Subcutaneous abdominal adipose tissue (tissue), 5 donors: Measurements from ENCODE around the gene RNMT.
"Not testable (repeated sequence)": the region's sequence is repeated elsewhere in the genome, so short reads cannot be mapped to it uniquely, and the experiment has no call there.

Experiments
- H3K27ac ChIP-seq: one replicate; pipeline ENCODE4 v1.7.0; 2013; ENCODE audit warnings: low read depth, mild to moderate bottlenecking, inconsistent platforms, low read length, moderate library complexity
- H3K27me3 ChIP-seq, 5 donors: one replicate each; pipeline ENCODE4 v1.7.0; 2013; ENCODE audit warnings: low read length in 5 of 5, inconsistent platforms in 1 of 5; ENCODE audit not compliant: control insufficient read depth in 5 of 5, insufficient read depth in 4 of 5
- H3K36me3 ChIP-seq, 5 donors: one replicate each; pipeline ENCODE4 v1.7.0; 2013; ENCODE audit warnings: low read length in 5 of 5; ENCODE audit not compliant: control insufficient read depth in 5 of 5, insufficient read depth in 5 of 5
- H3K4me1 ChIP-seq, 5 donors: one replicate each; pipeline ENCODE4 v1.7.0; 2013; ENCODE audit warnings: low read length in 5 of 5, mild to moderate bottlenecking in 3 of 5, moderate library complexity in 1 of 5; ENCODE audit not compliant: control insufficient read depth in 5 of 5, insufficient read depth in 5 of 5
- H3K4me3 ChIP-seq, 5 donors: one replicate each; pipeline ENCODE4 v1.7.0; 2013; ENCODE audit warnings: low read length in 5 of 5, low read depth in 1 of 5
- H3K9ac ChIP-seq, 5 donors: one replicate each; pipeline ENCODE4 v1.7.0; 2013; ENCODE audit warnings: low read length in 5 of 5, mild to moderate bottlenecking in 4 of 5, moderate library complexity in 3 of 5
- H3K9me3 ChIP-seq, 5 donors: one replicate each; pipeline ENCODE4 v1.7.0; 2013; ENCODE audit warnings: low read length in 5 of 5; ENCODE audit not compliant: control insufficient read depth in 5 of 5
- donor health status: healthy.
- donor health status: healthy.
- donor health status: healthy.
- donor health status: healthy.
- donor health status: healthy.

Gene RNMT

DNA sequence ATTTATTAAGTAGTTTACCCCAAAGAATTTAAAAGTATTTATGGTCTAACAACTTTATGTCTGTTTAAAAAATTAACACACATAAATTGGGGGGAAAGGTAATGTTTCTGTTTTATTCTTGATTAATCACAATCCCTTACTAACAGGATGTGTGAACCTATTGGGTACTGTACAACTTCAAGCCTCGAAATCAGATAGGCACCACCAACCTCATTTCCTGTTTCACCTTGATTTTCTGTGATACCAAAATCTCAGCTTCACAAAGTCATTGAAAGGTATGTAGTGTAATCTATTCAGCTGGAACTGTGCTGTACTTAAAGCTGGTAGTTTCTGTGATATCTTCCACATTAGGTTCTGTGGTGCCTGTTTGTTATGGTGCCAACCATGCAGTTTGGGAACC lies 4.0 kb downstream of the RNMT start:
- Histone ChIP-seq H3K36me3 (peaks cover 0 to 23% (median 11%) of the 10 kb centered on the region in 5 donors), H3K27me3 (no peaks in the 10 kb centered on the region), H3K9me3 (no peaks in the 10 kb centered on the region), H3K27ac (no peak overlapping the region), H3K4me3 (no peak overlapping the region), H3K4me1 (peaks cover 0 to 26% (median 16%) of the 10 kb centered on the region in 5 donors), H3K9ac (no peak overlapping the region)

DNA sequence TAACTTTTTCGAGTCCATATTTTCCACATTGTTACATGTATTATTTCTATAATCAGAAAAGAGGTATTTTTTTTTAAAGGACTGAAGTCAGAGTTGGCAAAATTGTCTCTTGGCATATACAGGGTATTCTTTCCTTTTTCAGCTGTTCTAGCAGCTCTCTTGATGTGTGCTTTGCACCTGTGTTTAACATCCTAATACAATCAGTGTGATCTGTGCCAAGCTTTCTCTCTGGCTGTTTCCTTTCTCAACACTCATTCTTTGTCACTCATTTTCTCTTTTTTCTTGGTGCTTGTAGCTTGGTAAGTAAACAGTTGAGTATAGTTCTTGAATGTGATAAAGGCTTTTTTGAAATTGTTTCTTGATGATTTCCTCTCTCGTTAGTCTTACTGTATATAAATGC lies 9.2 kb downstream of the RNMT start:
- no peak overlapping the region for H3K4me3 ChIP-seq
- H3K9me3 ChIP-seq = no peaks in the 10 kb centered on the region
- H3K9ac ChIP-seq = no peak overlapping the region
- no peaks in the 10 kb centered on the region for H3K27me3 ChIP-seq
- H3K36me3 ChIP-seq = peaks cover 28 to 70% (median 43%) of the 10 kb centered on the region in 5 donors
- no peak overlapping the region for H3K27ac ChIP-seq
- peaks cover 0 to 1% (median 0%) of the 10 kb centered on the region in 5 donors for H3K4me1 ChIP-seq

DNA sequence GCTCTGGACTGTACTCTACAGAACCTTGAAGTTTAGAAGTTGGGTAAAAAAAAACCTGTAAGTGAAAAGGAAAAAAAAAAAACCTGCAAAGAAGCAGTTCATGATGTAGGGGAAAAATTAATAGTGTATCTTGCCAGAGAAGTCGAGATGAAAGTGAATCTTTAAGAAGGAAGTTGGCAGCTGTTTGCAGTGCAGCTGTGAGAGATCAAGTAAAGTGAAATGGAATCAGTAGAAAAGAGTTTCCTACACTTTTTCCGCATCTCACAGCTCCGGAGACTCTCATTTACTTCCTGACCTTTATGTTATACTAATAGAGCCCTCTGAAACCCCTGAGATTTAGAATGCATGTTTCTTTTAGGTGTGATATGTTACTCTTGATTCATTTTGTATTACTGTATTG lies 19.2 kb downstream of the RNMT start:
- no peak overlapping the region for H3K9ac ChIP-seq
- H3K27ac ChIP-seq = no peak overlapping the region
- H3K36me3 ChIP-seq = peaks cover 45 to 76% (median 64%) of the 10 kb centered on the region in 5 donors
- no peaks in the 10 kb centered on the region for H3K27me3 ChIP-seq
- H3K9me3 ChIP-seq = no peaks in the 10 kb centered on the region
- no peaks in the 10 kb centered on the region for H3K4me1 ChIP-seq
- no peak overlapping the region for H3K4me3 ChIP-seq

DNA sequence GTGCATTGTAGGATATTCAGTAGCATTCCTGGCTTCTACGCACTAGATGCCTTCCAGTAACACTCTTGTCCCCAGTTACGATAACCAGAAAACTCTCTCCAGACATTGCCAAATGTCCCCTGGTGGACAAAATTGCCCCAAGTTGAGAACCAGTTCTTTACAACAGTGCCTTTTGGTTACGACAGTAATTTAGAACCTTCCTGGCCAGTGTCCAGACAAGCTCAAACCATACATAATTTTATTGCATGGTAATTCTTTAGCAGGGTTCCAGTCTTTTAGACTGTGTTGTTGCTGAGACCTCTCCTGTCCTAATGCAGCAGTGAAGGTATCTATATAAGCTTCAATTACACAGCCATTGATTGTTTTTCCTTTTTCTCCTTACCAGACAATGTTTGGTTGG lies 20.2 kb downstream of the RNMT start:
- peaks cover 37 to 67% (median 59%) of the 10 kb centered on the region in 5 donors for H3K36me3 ChIP-seq
- no peaks in the 10 kb centered on the region for H3K4me1 ChIP-seq
- no peak overlapping the region for H3K27ac ChIP-seq
- no peaks in the 10 kb centered on the region for H3K27me3 ChIP-seq
- no peak overlapping the region for H3K4me3 ChIP-seq
- H3K9ac ChIP-seq = no peak overlapping the region
- no peaks in the 10 kb centered on the region for H3K9me3 ChIP-seq

DNA sequence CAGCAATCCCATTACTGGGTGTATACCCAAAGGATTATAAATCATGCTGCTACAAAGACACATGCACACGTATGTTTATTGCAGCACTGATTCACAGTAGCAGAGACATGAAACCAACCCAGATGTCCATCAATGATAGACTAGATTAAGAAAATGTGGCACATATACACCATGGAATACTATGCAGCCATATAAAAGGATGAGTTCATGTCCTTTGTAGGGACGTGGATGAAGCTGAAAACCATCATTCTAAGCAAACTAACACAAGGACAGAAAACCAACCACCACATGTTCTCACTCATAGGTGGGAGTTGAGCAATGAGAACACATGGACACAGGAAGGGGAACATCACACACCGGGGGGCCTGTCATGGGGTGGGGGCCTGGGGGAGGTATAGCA lies 25.1 kb downstream of the RNMT start:
- H3K9me3 ChIP-seq, H3K4me1 ChIP-seq, H3K27ac ChIP-seq, H3K27me3 ChIP-seq, H3K9ac ChIP-seq, H3K4me3 ChIP-seq: not testable (repeated sequence)
- H3K36me3 ChIP-seq = peaks cover 49 to 83% (median 71%) of the 10 kb centered on the region in 5 donors

DNA sequence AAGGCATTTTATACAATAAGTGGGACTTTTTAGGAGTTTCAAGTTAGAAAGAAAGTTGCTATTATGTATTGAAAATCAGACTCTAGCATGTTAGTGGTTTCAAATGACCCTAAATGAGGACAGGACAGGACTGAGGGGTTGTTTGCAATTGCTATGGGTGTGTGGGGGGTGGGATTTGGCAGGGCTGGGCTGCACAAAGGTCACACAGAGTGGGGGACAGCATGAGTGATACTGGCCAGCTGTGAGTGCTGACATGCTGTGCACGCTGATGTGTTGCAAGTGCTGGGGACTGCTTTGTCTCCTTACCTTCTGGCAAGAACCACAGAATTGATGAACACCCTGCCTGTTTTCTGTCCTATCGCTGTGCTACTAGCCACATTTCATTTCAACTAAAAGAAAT lies 29.8 kb downstream of the RNMT start:
- H3K9me3 ChIP-seq = no peaks in the 10 kb centered on the region
- no peak overlapping the region for H3K27ac ChIP-seq
- H3K36me3 ChIP-seq = peaks cover 51 to 77% (median 62%) of the 10 kb centered on the region in 5 donors
- H3K4me3 ChIP-seq = no peak overlapping the region
- no peak overlapping the region for H3K9ac ChIP-seq
- H3K4me1 ChIP-seq = no peaks in the 10 kb centered on the region
- no peaks in the 10 kb centered on the region for H3K27me3 ChIP-seq

DNA sequence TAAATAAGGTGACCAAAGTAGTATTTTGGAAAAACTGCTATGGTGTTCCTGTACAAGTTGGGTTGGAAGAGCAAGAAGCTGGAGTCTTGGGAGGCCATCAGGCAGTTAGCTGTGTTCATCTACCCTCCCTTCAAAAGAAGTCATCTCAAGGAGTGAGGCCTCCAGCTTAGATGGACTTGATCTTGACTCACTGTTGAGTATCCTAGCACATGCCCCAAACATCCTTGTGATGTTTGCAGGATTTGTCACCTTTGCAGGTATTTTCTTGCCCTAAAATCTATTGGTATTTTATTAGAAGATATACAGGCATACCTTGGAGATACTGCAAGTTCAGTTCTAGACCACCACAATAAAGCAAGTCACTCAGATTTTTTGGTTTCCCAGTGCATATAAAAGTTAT lies 30.2 kb downstream of the RNMT start:
- H3K27me3 ChIP-seq = no peaks in the 10 kb centered on the region
- peaks cover 54 to 80% (median 65%) of the 10 kb centered on the region in 5 donors for H3K36me3 ChIP-seq
- H3K4me3 ChIP-seq = no peak overlapping the region
- H3K9me3 ChIP-seq = no peaks in the 10 kb centered on the region
- H3K4me1 ChIP-seq = no peaks in the 10 kb centered on the region
- H3K27ac ChIP-seq = no peak overlapping the region
- H3K9ac ChIP-seq = no peak overlapping the region

DNA sequence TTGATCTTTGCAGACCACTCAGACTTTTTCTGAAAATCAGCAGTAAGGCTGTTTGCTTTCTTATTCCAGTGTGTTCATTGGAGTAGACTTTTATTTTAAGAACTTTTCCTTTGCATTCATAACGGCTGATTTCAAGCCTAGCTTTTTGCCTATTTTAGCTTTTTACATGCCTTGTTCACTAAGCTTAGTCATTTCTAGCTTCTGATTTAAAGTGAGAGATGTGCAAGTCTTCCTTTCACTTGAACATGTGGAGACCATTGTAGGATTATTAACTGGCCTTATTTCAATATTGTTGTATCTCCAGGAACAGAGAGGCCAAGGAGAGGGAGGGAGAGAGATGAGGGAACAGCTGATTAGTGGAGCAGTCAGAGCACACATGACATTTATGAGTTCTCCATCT lies 32.1 kb downstream of the RNMT start:
- Histone ChIP-seq H3K4me3 (no peak overlapping the region), H3K4me1 (no peaks in the 10 kb centered on the region), H3K36me3 (peaks cover 48 to 82% (median 68%) of the 10 kb centered on the region in 5 donors), H3K27me3 (no peaks in the 10 kb centered on the region), H3K9me3 (peaks cover 0 to 4% (median 0%) of the 10 kb centered on the region in 5 donors), H3K9ac (no peak overlapping the region), H3K27ac (no peak overlapping the region)

DNA sequence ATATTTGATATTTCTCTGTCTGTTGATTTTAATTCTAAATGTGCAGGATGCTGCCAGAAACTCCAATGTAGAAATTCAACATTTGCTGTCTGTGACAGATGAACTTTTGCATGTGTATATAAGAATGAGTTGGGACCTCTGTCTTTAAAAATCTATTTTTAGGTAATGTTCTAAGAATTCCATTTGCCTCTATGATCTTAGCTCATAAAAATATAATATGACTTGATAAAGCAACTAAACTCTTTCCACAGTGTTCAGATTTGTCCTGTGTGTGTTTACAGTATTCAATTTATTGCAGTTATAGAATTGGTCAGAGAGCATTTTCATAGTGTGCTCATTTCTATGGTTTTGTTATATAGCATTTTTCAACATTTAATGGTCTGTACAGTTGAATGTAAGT lies 33.6 kb downstream of the RNMT start:
- no peak overlapping the region for H3K9ac ChIP-seq
- no peak overlapping the region for H3K27ac ChIP-seq
- no peaks in the 10 kb centered on the region for H3K4me1 ChIP-seq
- no peaks in the 10 kb centered on the region for H3K27me3 ChIP-seq
- H3K36me3 ChIP-seq = peaks cover 36 to 77% (median 57%) of the 10 kb centered on the region in 5 donors
- H3K4me3 ChIP-seq = no peak overlapping the region
- peaks cover 0 to 9% (median 0%) of the 10 kb centered on the region in 5 donors for H3K9me3 ChIP-seq

DNA sequence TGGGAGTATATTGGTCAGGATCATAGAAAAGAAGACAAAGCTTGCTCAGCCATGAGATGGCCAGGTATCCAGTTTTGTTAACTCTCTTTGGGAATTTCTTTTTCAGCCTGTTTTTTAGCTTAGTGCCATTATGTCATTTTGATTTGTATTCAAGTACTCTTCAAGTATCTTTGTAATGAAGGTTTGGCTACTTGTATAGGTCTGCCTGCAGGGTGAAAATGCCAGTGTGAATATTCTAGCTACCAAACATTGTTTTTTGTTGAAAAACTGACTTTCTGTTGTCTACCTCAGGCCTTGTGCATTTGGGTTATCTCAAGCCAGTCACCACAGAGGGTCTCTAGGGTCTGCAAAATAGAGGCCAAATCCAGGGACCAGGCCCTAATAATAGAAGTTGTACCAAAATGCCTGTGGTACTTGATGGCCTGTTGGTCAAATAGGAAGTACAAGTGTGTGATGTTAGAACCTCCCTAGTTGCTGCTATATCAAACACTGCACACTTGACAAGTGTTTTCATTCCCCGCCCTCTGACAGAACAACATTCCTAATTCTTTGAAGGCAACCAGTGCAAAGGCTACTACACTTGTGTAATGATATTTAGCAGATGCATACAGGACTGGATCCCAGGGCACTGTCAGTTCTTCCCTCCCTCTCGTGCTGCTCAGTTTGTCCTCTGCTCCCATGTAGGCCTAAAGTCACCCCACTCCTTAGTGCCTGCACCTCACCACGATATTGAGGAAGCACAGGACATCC lies 36.4 kb downstream of the RNMT start:
- peaks cover 0 to 23% (median 9%) of the 10 kb centered on the region in 5 donors for H3K9me3 ChIP-seq
- no peaks in the 10 kb centered on the region for H3K27me3 ChIP-seq
- peaks cover 17 to 50% (median 31%) of the 10 kb centered on the region in 5 donors for H3K36me3 ChIP-seq
- H3K27ac ChIP-seq = no peak overlapping the region
- H3K4me3 ChIP-seq = no peak overlapping the region
- H3K9ac ChIP-seq = no peak overlapping the region
- no peaks in the 10 kb centered on the region for H3K4me1 ChIP-seq
